Measurements from ENCODE around the gene TCAF1. TPM values are rescaled to one million over a fixed set of nuclear protein-coding genes. Genes with fewer than 3 reads are reported as not detected.

TCAF1 gene
- total RNA-seq, 4 donors from 2014 or later: 8.6 to 38.6 (median 33.1) TPM

DNA sequence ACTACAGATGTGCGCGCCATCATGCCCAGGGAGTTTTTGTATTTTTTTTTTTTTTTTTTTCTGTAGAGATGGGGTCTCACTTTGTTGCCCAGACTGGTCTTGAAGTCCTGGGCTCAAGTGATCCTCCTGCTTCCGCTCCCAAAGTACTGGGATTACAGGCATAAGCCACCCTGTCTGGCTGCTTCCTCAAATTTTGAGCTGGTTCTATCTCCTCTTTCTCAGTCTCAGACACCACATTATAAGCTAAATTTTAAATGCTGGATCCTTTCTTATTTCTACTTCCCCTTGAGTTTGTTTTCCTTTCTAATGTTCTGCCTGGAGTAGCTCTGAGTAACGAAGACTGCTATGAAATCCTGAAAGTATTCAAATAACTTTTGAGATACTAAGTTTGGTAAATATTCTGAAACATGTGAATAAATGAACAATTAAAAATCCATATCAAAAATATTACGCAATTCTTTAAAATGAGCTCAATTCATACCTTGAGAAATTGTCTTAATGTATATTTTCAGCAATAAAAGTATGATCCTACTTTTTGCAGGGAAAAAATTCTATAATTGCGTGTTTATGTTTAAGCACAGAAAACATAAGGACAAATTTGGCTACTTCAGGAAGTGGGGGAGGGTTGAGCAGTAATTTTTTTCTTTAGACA, 15.0 kb downstream of the TCAF1 start:
- TF ChIP-seq EP300 (IDR thresholded peaks at IDR 0.05; ENCODE audit: low read depth): no peak
- no peak for TF ChIP-seq POLR2AphosphoS5 (IDR thresholded peaks at IDR 0.05)
- TF ChIP-seq, protein P1, sequence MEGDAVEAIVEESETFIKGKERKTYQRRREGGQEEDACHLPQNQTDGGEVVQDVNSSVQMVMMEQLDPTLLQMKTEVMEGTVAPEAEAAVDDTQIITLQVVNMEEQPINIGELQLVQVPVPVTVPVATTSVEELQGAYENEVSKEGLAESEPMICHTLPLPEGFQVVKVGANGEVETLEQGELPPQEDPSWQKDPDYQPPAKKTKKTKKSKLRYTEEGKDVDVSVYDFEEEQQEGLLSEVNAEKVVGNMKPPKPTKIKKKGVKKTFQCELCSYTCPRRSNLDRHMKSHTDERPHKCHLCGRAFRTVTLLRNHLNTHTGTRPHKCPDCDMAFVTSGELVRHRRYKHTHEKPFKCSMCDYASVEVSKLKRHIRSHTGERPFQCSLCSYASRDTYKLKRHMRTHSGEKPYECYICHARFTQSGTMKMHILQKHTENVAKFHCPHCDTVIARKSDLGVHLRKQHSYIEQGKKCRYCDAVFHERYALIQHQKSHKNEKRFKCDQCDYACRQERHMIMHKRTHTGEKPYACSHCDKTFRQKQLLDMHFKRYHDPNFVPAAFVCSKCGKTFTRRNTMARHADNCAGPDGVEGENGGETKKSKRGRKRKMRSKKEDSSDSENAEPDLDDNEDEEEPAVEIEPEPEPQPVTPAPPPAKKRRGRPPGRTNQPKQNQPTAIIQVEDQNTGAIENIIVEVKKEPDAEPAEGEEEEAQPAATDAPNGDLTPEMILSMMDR (IDR thresholded peaks at IDR 0.05): no peak
- TF ChIP-seq POLR2A (IDR thresholded peaks at IDR 0.05): no peak
- H3K27ac ChIP-seq: no peak overlapping the region
- H3K27me3 ChIP-seq: no peaks in the 10 kb centered on the region
- no peak overlapping the region for H3K4me3 ChIP-seq
- DNase-seq: no peak
- no peaks in the 10 kb centered on the region for H3K36me3 ChIP-seq
- no peaks in the 10 kb centered on the region for H3K9me3 ChIP-seq
- intact Hi-C loops (cut with DNase I; ENCODE audit: low total_unique reads) (no loop called here), in situ Hi-C loops (cut with MboI; ENCODE audit: low pct_ligation_motif_present in 1 of 4, low pct_unique_long_range_greater_than_20kb in 1 of 4, low sequenced_read_pairs in 3 of 4) (no loop called here)
- H3K4me1 ChIP-seq: peaks cover 0 to 13% (median 5%) of the 10 kb centered on the region in 4 donors
- 83 to 93% methylated on average over 3 to 6 of the region's 6 CpGs for WGBS, 2 donors (ENCODE audit: low coverage in 1 of 2)

DNA sequence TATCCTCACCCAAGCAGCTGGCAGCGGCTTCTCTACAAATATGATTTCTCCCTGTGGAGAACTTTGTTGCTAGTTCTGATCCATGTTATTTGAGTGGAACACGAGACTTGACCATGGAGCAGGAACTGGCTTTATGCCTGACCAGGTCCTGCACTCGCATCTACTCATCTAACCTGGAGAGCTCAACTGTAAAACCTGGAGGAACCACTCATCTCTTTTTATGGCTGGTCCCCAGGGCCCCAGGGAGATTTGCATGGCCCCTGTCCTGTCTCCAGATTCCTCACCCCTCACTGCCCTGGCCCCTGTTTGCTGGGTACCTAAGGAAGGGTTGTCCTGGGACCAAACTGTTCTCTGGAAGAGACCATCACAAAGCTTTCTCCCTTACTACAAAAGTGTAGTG, 16.0 kb downstream of the TCAF1 start:
- TF ChIP-seq EP300 (IDR thresholded peaks at IDR 0.05; ENCODE audit: low read depth): no peak
- no peak for TF ChIP-seq POLR2AphosphoS5 (IDR thresholded peaks at IDR 0.05)
- TF ChIP-seq, protein P1 (IDR thresholded peaks at IDR 0.05): no peak
- no peak for TF ChIP-seq POLR2A (IDR thresholded peaks at IDR 0.05)
- in situ Hi-C loops (cut with MboI; ENCODE audit: low pct_ligation_motif_present in 1 of 4, low pct_unique_long_range_greater_than_20kb in 1 of 4, low sequenced_read_pairs in 3 of 4) (no loop called here), intact Hi-C loops (cut with DNase I; ENCODE audit: low total_unique reads) (no loop called here)
- WGBS, 2 donors (ENCODE audit: low coverage in 1 of 2): 77 to 84% methylated on average over 2 to 3 of the region's 3 CpGs
- no peak overlapping the region for H3K27ac ChIP-seq
- no peaks in the 10 kb centered on the region for H3K27me3 ChIP-seq
- peaks cover 0 to 12% (median 5%) of the 10 kb centered on the region in 4 donors for H3K4me1 ChIP-seq
- H3K4me3 ChIP-seq: no peak overlapping the region
- DNase-seq: no peak
- no peaks in the 10 kb centered on the region for H3K9me3 ChIP-seq
- no peaks in the 10 kb centered on the region for H3K36me3 ChIP-seq

DNA sequence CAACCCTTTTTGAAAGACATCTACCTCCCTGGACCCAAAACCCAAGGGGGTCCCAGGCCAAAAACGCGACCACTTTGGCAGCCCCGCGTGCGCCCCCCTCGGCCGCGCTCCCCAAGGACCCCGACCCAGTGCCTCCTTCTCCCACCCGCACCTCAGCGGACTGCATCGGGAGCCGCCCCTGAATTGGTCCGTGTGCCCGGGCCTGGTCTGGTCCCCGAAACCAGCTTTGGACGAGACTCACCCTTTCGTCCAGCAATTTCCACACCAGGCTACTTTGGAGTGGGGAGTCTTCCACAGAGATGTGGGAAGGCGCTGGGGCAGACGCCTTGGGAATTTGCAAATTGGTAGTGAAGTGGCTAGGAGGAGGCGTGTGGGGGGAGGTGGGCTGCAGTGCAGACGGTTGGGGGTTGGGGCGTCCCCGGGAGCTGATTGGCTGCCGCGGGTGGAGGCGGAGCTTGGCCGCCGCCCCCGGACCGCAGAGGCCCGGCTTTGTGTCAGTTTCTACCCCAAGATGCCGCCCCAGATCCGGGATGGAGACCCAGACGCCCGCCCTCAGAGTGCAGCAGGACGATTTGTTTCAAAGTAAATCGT, 16.9 kb downstream of the TCAF1 start:
- WGBS, 2 donors (ENCODE audit: low coverage in 1 of 2): 27 to 43% methylated on average over 3 to 38 of the region's 38 CpGs
- Histone ChIP-seq H3K36me3 (no peaks in the 10 kb centered on the region), H3K4me1 (peaks cover 0 to 9% (median 4%) of the 10 kb centered on the region in 4 donors), H3K4me3 (peak overlapping the region in 3 of 4 donors; percentile 24 to 43 (median 29)), H3K27ac (peak overlapping the region; percentile 35 to 72 (median 65)), H3K9me3 (no peaks in the 10 kb centered on the region), H3K27me3 (no peaks in the 10 kb centered on the region)
- in situ Hi-C loops (cut with MboI; ENCODE audit: low pct_ligation_motif_present in 1 of 4, low pct_unique_long_range_greater_than_20kb in 1 of 4, low sequenced_read_pairs in 3 of 4) (no loop called here), intact Hi-C loops (cut with DNase I; ENCODE audit: low total_unique reads) (no loop called here)
- TF ChIP-seq POLR2A (IDR thresholded peaks at IDR 0.05) (no peak), POLR2AphosphoS5 (IDR thresholded peaks at IDR 0.05) (peak in 1 of 3 donors; percentile 28)
- no peak for DNase-seq

DNA sequence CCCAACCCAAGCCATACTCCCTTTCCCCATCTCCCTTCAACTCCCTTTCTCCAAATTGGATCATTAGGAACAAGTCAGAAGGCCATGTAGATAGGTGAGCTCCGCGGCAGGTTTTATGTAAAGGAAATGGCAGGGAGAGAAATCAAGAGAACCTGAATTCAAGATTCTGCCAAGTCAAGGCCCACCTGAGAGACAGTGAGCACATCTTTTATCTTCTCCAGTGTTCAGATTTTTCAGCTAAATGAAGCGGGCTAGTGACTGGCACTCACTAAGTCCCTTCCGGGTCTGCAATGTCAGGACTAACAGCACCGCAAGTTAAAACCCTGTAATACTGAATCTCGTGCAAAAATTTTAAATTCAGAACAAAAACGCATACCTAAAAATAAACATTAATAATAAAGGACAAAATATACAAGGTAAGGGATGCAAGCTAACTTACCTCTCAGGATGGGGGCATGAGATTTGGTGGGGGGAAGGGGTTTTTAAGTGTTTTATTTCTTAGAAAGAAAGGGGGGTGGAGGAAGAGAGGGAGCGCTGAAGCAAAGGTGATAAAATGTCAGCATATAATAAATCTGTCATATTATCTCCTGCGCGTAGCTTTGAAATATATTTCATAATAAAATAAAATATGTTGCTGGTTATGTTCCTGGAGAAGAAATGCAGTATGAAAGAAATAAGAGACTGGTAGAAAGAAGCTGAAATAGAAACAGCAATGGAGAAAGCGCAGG, 17.6 kb downstream of the TCAF1 start:
- in situ Hi-C loops (cut with MboI; ENCODE audit: low pct_ligation_motif_present in 1 of 4, low pct_unique_long_range_greater_than_20kb in 1 of 4, low sequenced_read_pairs in 3 of 4) (no loop called here), intact Hi-C loops (cut with DNase I; ENCODE audit: low total_unique reads) (no loop called here)
- H3K27ac ChIP-seq: peak overlapping the region; percentile 35 to 72 (median 65)

More for the DNA sequence above, 17.6 kb downstream of the TCAF1 start:
- H3K9me3 ChIP-seq: no peaks in the 10 kb centered on the region
- DNase-seq: no peak
- TF ChIP-seq POLR2AphosphoS5 (IDR thresholded peaks at IDR 0.05) (no peak), POLR2A (IDR thresholded peaks at IDR 0.05) (no peak), EP300 (IDR thresholded peaks at IDR 0.05; ENCODE audit: low read depth) (no peak)
- TF ChIP-seq, protein P1 (IDR thresholded peaks at IDR 0.05): no peak
- 64 to 73% methylated on average over 11 of the region's 11 CpGs for WGBS, 2 donors (ENCODE audit: low coverage in 1 of 2)
- peaks cover 0 to 9% (median 4%) of the 10 kb centered on the region in 4 donors for H3K4me1 ChIP-seq
- peak overlapping the region in 3 of 4 donors; percentile 24 to 43 (median 29) for H3K4me3 ChIP-seq
- H3K27me3 ChIP-seq: no peaks in the 10 kb centered on the region
- no peaks in the 10 kb centered on the region for H3K36me3 ChIP-seq

Data from transverse colon (tissue), 4 donors.